Dermis blood vessel endothelial cell (primary cell): ENCODE data around the gene ERC1. TPM values are rescaled to one million over a fixed set of nuclear protein-coding genes. Genes with fewer than 3 reads are reported as not detected.

Experiments
- DNase-seq: peaks from one replicate; pipeline ENCODE4 v3.0.0; 2010
- total RNA-seq: library from RNA; depleted of rRNA; stranded (reverse); fragments of >200 nt; gene quantifications from 2 replicates; pipeline ENCODE4 v1.2.3, GENCODE V29; 2014

Gene ERC1
- total RNA-seq, 1 donor from 2014 or later: 47.1 TPM

GRCh38 chr12:1523046-1523445 lies 532.0 kb downstream of the ERC1 start:
- no peak for DNase-seq

GRCh38 chr12:1523558-1524050 lies 532.6 kb downstream of the ERC1 start:
- no peak for DNase-seq

- no peak for DNase-seq
Measured at GRCh38 chr12:1525858-1526257, 534.8 kb downstream of the ERC1 start.

- DNase-seq: no peak
Measured at GRCh38 chr12:1527789-1528188, 536.8 kb downstream of the ERC1 start.

- no peak for DNase-seq
Measured at GRCh38 chr12:1528791-1529190, 537.8 kb downstream of the ERC1 start.

GRCh38 chr12:1529228-1529861 lies 538.3 kb downstream of the ERC1 start:
- DNase-seq: no peak

- DNase-seq: no peak
Measured at GRCh38 chr12:1529862-1530591, 539.0 kb downstream of the ERC1 start.

GRCh38 chr12:1530592-1531152 lies 539.6 kb downstream of the ERC1 start:
- no peak for DNase-seq

- DNase-seq: peak; percentile 9
Measured at GRCh38 chr12:1531153-1531653, 540.2 kb downstream of the ERC1 start.

- DNase-seq: no peak
Measured at GRCh38 chr12:1531654-1532374, 540.8 kb downstream of the ERC1 start.

GRCh38 chr12:1532375-1533165 lies 541.5 kb downstream of the ERC1 start:
- DNase-seq: no peak

- DNase-seq: no peak
Measured at GRCh38 chr12:1533205-1533601, 542.2 kb downstream of the ERC1 start.

GRCh38 chr12:1533602-1534304 lies 542.7 kb downstream of the ERC1 start:
- DNase-seq: no peak

GRCh38 chr12:1534748-1535147 lies 543.7 kb downstream of the ERC1 start:
- DNase-seq: no peak

- DNase-seq: no peak
Measured at GRCh38 chr12:1536817-1537216, 545.8 kb downstream of the ERC1 start.

- DNase-seq: no peak
Measured at GRCh38 chr12:1539135-1539534, 548.1 kb downstream of the ERC1 start.

GRCh38 chr12:1540690-1541089 lies 549.7 kb downstream of the ERC1 start:
- DNase-seq: no peak

- no peak for DNase-seq
Measured at GRCh38 chr12:1542599-1542998, 551.6 kb downstream of the ERC1 start.

GRCh38 chr12:1544996-1545700 lies 554.1 kb downstream of the ERC1 start:
- peak; percentile 59 for DNase-seq
